ENCODE measurements around the gene COL5A1.
A peak's percentile ranks its signal among the peaks of the same experiment; 100 is the strongest.

COL5A1 gene

DNA sequence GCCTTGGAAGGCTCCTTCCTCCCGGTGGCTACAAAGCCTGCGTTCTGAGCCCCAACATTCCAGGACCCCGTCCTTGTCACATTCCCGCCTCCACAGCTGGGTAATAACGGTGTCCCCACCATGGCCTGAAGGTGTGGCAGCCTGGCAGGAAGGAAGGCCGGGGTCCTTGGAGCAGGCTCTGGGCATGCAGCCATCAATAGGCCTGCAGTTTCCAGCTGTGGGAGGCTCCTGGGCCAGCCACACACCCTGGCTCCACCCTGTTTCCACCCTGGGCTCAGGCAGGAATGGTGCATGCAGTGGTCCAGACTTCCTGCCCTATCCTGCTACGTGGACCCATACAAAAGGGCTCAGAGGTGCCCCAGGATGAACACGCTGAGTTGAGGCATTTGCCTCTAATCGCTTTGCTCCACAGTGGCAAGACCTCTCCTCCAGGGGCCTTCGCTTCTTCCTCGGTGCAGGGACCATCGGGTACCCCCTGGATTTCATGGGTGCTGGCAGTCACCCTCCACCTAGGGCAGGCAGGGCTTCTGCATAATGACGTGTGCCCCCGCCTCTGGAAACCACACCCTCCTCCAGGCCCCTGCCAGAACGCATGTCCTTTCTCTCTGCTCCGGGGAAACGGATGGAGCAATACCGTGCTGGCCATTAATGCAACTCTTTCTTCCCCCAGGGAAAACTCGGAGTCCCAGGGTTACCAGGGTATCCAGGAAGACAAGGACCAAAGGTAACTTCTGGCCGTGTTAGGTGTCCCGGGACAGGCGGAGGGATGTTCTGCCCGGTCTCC is 143.9 kb downstream of the COL5A1 start:
- no peak for DNase-seq (ENCODE audit: low read depth, low spot score)

- no peak for DNase-seq (ENCODE audit: low read depth, low spot score)
Measured at GRCh38 chr9:134787601-134788531, 146.3 kb downstream of the COL5A1 start.

DNA sequence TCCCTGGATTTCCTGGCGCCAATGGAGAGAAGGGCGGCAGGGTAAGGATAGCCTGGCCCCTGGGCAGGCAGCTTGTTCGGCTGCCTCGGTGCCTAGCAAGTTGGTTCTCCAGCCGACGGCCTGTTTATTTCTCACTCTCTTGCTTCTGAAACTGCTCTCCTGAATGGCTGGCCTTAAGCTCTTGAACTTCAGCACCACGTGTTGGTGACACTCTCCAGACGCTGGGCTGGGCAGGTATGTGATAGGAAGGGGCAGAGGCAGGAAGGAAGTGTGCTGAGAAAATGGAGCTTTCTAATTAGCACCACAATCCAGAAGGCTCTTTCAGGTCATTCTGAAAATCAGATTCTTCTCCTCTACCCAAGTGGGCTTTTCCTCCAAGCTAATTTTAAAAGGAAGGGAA is 147.6 kb downstream of the COL5A1 start:
- DNase-seq (ENCODE audit: low read depth, low spot score): no peak

GRCh38 chr9:134791009-134791408 is 149.4 kb downstream of the COL5A1 start:
- no peak for DNase-seq (ENCODE audit: low read depth, low spot score)

DNA sequence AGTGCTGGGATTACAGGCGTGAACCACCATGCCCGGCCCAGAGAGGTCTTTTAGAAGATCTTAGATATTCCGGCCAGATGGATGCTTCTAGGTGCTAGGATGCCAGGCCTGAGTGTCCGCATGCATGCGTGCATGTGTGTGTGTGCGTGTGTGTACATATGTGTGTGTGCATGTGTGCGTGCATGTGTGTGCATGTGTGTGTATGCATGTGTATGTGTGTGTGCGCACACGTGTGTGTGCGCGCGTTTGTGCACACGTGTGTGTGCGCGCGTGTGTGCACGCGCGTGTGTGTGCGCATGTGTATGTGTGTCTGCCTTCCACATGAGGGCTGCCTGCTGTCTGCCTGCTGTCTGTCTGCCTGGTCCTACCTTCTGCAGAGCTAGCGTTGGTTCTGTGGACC is 151.0 kb downstream of the COL5A1 start:
- no peak for DNase-seq (ENCODE audit: low read depth, low spot score)

DNA sequence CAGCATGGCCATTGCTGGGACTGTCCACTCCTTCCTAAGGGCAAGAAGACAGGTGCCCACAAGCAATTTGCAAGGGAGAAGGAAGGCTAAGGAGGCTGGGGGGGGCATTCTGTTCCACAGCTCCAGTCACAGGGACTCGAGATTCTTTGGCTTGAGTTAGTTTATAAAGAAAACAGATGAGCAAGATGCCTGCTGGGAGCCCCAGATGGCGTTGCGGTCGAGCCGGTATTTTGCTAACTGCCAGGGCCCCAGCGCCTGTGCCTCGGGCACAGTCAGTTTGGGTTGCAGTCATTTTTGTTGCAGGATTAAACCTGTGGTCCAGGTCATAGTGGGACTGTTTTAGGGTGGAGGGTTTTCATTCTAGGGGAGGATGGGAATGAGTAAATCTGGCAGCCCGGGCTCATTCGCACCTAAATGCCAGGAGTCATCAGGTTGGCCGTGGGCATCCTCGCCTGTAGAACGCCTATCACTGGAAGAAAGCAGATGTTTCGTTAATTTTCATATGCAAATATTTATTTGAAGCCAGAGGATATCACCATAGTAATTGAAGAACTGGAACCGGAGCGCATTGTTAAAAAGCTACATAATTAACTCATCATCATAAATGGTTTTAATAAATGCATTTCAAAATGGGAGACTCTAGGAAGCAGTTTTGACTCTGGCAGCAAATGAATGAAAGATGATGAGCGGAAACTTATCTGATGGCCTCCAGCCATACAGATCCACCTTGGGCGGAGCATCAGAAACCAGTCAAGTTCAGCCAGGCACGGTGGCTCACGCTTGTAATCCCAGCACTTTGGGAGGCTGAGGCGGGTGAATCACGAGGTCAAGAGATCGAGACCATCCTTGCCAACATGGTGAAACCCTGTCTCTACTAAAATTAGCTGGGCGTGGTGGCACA is 151.9 kb downstream of the COL5A1 start:
- peak; percentile 60 for DNase-seq (ENCODE audit: low read depth, low spot score)

DNA sequence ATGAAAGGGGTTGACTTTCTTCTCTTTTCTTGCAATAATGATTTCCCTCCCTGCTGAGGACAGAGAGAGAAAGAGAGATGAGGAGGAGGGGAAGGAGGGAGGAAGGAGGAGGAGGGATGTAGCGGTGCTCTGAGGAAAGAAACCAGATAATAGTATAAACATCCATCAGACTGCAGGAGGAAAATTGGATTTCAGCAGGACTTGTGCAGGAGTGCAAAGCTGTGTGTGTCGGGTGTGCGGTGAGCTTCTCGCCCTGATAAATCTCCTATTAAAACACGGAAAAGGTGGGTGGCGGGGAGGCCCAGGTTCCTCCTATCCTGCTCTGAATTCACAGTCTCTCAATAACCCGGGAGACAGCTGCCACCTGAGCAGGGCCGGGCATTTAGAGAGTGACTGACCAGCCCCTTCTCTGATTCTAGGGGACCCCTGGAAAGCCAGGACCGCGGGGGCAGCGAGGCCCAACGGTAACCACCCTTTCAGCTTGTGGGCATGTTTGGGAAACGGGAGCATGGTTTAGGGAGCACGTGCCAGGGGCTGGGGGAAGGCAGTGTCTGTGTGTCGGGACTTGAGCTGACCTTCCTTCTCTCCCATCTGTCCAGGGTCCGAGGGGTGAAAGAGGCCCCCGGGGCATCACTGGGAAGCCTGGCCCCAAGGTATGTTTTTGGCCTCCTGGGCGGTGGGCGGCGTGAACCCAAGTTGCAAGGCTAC is 153.2 kb downstream of the COL5A1 start:
- no peak for DNase-seq (ENCODE audit: low read depth, low spot score)

- no peak for DNase-seq (ENCODE audit: low read depth, low spot score)
Measured at GRCh38 chr9:134795446-134795845, 153.8 kb downstream of the COL5A1 start.

DNA sequence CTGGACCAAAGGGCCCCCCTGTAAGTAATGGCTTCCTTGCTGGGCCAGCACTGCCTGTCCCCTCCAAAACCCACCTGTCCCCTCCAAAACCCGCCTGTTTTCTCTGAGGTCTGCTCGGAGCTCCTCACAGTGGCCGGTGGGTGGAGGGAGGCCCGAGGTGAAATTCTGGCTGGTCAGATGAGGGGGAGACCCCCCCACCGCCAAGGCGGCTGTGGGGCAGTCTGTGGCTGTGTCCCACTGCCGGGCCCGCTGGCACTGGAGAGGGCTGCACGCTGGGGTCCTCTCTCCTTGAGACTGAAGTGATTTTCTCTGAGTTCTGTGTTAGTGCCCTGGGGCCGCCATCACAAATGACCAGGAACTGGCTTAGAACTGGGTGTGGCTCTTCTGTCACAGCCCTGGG is 155.3 kb downstream of the COL5A1 start:
- DNase-seq (ENCODE audit: low read depth, low spot score): no peak

GRCh38 chr9:134800791-134801339 is 159.3 kb downstream of the COL5A1 start:
- DNase-seq (ENCODE audit: low read depth, low spot score): no peak

- no peak for DNase-seq (ENCODE audit: low read depth, low spot score)
Measured at GRCh38 chr9:134802216-134802795, 160.7 kb downstream of the COL5A1 start.

- no peak for DNase-seq (ENCODE audit: low read depth, low spot score)
Measured at GRCh38 chr9:134804871-134805270, 163.3 kb downstream of the COL5A1 start.

DNA sequence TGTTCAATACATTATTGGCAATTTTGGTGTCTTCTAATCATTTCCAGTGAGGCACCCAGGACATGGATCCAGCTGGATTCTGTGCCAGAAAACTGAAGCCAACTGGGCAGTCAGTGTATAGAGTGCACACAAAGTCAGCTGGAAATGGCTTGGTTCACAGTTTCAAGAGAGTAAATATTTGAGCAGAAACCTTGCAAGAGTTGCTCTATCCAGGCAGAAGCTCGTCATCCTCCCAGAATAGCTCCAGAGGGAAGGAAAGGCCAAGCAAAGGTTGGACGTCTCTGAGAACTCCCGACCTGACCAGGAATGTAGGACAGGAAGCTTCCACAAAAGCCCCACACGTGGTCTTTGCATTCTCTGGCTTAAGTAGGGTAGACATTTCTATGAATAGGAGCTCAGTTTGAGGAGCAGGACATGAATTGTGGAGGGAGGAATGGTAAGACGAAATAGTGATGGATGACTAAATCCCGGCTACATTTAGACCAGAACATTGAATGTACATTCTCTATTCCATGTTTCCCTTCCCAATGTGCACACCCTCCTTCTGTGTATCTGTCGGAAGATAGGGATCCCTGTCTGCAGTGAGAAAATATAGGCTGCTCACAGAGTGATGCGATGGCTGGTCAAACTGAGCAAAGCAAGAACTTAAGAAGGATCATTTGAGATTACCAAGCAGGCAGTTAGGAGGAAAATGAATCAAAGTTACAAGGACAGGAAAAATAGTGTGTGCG is 166.3 kb downstream of the COL5A1 start:
- DNase-seq (ENCODE audit: low read depth, low spot score): peak; percentile 43

DNA sequence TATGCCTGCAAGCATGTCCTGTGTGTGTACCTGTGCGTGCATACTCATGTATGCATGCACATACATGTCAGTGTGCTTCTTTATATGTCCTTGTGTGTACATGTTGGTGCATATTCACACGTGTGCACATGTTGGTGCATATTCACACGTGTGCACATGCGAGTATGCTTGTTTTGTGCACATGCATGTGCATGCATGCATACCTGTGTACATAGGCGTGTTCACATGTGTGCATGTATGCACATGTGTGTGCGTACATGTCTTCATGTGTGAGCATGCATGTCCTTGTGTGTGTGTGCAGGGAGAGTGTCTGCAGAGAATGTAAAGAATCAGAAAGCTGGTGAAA is 166.8 kb downstream of the COL5A1 start:
- no peak for DNase-seq (ENCODE audit: low read depth, low spot score)

- no peak for DNase-seq (ENCODE audit: low read depth, low spot score)
Measured at GRCh38 chr9:134809292-134809691, 167.7 kb downstream of the COL5A1 start.

GRCh38 chr9:134809826-134810225 is 168.2 kb downstream of the COL5A1 start:
- DNase-seq (ENCODE audit: low read depth, low spot score): no peak

DNA sequence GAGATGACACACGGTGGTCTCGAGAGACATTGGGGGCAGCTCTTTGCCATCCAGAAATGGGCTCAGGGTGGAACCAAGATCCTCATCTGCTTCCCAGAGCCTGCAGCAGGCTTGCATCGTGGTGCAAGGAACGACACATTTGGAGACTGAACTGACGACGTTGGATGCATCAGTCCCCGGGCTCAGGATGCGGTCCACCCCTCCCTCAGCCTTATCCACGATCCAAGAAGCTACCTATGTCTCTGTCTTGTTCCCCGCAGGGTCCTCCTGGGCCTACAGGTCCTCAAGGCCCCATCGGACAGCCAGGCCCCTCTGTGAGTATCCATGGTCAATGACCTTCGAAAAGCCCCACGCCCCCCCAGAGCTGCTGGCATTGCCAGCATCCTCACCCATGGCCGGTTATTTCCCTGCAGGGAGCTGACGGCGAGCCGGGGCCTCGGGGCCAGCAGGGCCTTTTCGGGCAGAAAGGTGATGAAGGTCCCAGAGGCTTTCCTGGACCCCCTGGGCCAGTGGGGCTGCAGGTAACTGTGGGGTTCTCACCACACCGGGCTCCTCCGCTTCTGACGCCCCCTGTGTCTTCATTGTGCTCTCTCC is 169.6 kb downstream of the COL5A1 start:
- DNase-seq (ENCODE audit: low read depth, low spot score): no peak

DNA sequence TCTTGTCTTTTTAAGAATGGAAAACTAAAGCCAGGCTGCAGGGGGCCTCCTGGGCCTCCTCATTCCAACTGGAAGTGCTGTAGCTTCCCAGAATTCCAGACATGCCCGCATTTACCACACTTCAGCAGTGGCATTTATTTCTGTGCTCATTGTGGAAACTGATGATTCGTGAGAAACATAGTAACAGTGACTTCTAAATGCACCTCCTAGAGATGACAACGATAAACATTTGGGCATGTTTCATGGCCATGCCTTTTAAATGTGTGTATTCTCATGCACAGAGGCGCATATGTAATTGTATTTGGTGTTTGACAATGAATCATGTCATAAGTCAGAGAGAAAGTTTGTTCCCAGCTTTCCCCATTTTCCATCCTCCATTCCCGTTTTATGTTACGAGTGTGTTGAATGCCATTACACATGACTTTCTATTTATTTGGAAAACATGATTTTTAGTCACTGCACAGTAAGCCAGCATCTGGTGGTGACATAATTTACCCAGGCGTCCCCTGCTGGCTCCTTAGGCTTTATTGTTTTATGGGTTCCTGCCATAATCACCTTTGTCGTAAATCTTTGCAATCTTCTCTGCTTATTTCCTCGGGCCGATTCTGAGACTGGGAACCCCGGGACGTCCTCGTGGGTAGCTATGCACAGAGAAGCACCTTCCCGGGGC is 170.2 kb downstream of the COL5A1 start:
- no peak for DNase-seq (ENCODE audit: low read depth, low spot score)

GRCh38 chr9:134812343-134812673 is 170.7 kb downstream of the COL5A1 start:
- DNase-seq (ENCODE audit: low read depth, low spot score): no peak

Data from smooth muscle cell of the brain vasculature (primary cell).